HG03432 (cell line): ENCODE results near the gene COMT.

Experiments
- ATAC-seq: cut with Tn5 transposase; IDR thresholded peaks from one replicate; pipeline ENCODE4 v1.9.1; 2021; ENCODE audit warnings: mild to moderate bottlenecking, moderate library complexity; ENCODE audit not compliant: unreplicated experiment

Gene COMT

DNA sequence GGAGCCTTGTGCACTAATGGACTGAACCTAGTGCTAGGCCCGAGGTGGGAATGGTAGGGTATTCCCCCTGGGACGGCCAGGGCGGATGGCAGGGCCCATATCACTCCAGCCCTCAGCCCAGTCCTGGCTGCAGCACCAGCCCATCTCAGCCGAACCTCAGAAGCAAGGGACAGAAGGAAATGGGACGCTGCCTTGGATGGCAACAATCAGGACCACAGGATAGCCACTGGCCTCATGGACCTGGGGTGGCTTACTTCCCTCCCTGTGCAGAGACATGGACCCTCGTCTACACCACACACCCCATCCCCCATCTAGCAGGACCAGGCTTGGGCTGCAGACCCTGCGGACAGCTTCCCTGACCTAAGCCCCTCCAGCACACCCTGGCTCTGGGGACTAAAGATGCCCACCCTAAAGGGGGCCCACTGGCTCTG, 50.9 kb downstream of the COMT start:
- ATAC-seq: no peak

DNA sequence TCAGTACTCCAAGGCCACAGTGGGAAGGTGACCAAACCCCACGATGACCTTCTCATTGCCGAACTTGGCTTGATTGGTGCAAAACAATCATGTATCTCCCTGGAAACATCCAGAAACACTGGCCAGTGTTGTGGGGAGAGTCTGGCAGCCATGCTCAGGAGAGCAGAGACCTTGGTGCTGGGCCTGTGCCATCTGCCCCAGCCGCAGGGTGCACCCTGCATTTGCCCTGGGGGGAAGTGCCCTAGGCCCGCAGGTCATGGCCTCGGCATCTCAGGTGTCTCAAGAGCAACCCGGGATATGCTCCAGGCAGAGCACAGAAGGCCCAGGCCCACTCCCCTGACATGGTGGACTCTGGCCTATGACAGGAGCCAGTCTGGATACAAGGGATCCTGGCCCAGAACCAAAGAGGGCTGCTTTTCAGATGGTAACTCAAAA, 51.4 kb downstream of the COMT start:
- no peak for ATAC-seq

DNA sequence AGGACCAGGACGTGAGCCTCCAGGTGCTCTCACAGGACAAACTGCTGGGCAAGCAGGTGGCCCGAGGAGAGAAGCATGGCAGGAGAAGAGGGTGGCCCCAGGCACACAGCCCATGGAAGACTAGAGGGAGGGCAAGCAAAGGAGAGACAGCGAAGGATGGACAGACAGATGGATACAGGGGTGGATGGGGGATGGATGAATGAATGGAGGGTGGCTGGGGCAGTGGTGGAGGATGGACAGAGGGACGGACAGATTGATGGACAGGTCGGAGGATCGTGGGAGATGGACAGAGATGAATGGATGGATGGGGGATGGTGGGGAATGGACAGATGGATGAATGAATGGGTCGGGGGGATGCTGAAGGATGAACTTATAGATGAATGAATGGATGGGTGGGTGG, 52.4 kb downstream of the COMT start:
- no peak for ATAC-seq

DNA sequence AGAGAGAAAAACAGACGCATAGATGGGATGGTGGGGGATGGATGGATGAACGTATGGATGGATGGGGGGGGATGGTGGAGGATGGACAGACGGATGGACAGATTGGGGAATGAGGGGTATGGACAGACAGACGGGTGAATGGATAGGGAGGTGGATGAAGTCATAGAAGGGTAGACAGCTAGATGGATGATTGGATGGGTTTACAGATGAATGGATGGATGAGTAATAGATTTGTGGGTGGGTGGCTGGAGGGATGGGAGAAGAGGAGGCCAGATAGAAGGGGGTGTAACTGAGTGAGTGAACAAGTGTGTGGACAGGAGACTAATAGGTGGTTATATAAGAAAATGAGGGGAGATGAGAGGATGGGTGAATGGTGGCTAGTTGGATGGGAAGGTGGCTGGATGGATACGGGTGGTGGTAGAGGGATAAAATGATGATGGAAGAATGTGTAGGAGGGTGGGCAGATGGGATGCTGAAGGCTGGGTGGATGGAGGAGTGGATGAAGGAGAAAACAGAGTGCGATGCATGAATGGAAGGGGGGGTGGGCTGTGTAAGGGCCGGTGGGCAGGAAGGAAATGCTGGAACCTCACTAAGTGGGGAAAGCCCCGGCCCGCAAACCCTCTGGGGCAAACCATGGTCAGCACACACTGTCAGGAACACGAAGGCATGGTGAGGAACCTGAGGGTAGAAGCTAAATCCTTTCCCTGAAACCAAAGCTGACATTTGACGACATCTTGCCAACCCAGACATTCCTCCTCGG, 53.5 kb downstream of the COMT start:
- no peak for ATAC-seq

DNA sequence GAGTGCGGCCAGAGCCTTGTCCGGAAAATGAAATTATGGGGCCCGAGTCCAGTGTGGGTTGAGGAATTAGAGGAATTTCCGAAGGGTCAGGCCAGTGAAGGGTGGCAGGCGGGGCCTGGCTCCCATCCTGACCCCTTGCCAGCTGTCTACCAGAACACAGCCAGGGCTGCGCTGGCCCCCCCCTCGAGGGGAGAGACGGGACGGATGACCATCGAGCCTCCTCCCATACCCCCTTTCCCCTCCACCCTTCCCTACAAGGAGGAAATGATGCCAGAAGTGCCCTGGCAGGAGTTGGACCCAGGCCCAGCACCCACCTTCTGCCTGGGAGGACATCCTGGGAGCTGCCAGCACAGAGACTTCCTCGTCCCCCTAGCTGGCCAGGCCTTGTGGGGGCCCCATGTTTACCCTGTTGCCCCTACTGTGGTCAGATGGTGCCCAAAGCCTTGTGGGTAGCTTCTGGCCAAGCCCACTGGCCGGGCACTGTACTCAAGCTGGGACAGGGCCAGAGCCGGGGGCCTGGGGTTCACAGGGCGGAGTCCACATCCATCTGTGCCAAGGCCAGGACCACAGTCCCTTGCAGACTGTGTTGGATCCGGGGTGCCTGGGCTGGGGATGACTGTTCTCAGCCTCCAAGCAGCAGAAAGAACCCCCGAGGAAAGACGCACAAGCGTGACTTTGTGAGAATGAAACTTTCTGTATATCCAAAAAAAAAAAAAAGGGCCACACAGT, 54.2 kb downstream of the COMT start:
- ATAC-seq: no peak

DNA sequence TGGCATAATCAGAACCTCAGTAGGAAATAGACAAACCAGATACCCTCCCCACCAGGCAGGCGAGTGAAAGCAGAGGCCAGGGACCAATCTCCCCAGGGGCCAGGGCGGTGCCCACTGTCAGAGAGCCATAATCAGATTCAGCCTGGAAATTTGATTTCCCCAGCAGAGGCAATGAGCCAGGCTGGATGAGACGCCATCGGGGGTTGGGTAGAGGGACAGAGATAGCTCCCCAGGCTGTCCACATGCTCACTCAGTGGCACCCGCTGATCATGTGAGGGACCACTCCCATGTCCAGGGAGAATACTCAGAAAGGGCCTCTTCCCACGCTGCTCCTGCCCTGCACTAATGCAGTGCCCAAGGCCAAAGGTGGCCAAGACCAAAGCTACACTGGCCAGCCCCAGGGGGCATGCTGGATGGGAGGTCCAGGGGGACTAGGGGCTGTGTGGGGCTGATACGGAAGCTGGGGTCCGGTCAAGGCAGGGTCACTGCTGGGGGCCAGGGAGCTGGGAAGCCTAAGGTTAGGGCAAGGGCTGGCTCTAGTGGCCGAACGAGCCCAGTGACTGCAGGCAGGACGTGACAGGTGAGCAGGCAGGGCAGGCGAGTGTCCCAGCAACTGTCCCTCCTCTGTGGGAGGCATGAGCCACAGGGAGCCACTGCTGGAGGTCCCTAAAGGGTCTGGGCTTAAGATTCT, 55.3 kb downstream of the COMT start:
- no peak for ATAC-seq

DNA sequence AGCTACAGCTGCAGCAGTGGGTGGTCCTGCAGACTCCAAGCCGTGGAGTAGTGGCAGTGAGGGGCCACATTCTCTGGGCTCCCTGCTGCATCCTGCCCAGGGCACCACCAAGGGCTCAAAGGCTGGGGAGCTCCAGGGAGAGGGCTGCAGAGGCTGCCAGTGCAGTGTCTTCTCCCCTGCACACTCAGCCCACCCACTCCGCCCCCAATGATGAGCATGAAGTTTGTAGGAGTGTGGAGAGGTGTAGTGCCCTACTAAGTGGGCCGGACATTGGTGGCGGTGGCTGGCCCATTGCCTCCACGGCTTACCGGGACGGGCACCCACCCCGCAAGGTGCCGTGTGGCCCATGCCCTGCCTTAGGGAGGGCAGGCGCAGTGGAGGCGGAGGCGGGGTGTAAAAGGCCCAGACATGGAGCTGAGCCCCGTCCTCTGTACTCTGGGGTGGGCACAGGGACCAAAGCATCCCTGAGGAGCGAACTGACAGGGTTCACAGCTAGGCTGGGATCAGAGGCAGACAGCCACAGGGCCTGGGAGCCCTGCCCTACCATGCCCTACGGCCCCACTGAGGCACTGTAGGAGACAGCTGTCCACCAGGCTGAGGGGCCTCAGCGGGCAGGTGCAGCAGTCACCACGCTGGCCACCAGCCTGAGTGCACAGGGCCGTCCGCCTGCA, 56.1 kb downstream of the COMT start:
- no peak for ATAC-seq

DNA sequence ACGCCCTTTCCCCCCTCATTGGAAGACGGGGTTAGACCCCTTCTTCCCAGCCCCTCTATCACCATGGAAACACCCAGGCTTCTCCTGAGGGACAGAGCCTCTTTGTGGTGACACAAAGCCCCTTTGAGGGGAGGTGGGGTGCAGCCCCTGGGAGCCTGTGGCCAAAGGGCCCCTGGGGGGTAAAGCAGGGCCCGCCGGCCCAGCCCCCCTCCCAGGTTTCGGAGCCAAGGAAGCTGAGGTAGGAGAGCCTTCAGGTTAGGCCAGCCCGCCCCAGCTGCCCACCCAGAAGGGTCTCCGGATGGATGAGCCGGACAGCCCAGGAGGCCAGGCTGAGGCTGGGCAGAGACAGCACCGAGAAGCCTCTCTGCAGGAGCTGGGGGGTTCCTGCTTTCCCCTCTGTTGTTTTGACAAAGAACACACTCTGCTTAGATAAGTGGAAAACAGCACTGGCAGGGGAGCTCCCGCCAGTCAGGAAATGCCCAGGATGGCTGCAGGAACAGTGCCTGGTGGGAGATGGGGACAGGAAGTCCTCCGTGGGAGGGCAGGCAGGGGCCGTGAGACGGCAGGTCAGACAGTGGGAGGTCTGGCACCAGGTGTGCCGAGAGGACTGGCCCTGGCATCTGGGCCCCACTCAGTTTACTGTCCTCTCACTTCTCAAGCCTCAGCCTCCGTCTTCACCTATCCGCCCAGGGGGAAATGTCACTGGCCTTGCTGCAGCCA, 56.8 kb downstream of the COMT start:
- ATAC-seq: no peak

DNA sequence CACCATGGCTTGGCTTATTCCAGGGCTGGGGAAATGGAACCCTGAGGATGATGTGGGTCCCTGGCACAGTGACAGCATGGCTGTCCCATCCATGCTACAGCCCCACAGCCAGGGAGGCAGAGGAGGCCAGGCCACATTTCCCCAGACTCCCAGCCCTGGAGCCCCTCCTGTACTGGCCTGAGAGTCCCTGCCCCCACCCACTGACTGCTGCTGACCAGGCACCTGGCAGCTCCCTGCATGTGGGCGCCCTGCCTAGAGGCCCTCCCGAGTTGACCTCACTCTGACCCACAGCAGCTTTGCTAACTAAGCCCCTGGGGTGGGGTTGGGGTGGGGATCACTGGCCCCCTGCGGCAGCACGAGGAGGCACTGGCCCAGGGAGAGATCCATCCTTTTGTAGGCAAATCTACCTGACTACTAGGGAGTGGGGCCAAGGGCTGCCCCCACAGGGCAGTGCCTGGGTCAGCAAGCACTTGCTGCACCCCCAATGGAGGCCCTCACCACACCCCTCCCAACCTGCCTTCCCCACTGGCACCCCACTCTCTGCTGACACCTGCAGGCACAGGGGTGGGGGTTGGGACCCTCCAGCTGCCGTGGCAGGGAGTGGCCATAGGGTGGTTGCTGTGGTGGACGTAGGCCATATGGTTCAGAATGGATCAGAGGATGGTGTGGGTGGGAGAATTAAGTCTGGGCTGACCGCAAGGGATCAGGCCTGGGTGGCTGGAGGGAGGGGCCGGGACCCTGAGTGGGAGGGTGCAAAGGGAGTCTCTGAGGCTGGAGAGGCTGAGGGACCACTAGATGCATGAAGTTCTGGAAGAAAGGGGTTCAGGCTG, 57.6 kb downstream of the COMT start:
- ATAC-seq: no peak

DNA sequence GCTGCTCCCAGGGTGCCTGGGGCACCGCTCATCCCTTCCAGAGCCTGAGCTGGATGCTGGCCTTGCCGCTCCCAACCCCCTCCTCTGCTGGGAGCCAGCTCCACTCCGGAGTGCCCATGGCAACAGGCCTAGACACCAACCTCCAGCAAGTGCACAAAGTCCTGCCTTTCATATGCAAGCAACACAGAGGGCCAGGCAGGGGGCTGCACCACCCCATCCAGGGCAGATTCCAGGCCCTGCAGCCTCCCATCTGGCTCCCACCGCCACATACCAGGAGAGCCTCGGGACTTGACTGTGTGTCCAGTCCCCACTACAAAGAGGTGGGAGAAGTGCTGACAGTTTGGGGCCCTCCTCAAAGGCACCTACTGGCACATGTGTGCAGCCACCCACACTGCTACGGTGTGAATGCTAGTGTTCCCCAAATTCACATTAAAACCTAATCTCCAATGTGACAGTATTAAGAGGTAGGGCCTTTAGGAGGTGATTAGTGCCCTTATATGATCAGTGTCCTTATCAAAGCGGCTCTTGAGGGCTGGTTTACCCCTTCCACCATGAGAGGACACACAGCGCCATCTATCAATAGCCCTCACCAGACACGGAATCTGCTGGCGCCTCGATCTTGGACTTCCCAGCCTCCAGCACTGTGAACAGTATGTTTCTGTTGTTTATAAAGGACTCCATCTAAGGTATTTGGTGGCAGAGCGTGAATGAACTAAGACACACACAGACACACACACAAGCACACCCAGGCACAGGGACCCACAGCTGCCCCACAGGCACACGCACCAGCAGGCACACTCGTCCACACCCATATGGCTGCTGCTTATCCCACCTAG, 58.9 kb downstream of the COMT start:
- no peak for ATAC-seq

DNA sequence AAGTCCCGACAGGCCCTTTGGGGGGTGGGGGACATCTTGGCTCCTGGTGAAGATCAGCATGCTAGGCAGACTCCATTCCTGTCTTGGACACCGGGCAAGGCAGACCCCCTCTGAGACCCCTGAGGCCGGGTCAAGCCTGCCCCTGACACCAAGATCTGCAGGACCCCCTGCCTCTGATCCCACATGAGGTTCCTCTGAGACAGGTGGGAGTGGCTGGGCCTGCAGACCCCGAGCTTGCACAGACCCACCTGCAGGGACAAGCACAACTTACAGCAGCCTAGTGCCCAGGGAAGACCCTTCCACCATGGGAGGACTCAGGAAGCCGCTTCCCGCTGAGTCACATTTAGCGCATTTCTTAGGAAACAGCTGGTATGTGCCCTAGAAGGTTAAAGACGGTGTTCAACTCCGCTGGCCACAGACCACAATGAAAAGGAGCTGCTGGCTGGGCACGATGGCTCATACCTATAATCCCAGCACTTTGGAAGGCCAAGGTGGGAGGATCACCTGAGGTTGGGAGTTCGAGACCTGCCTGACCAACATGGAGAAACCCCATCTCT, 59.6 kb downstream of the COMT start:
- no peak for ATAC-seq

DNA sequence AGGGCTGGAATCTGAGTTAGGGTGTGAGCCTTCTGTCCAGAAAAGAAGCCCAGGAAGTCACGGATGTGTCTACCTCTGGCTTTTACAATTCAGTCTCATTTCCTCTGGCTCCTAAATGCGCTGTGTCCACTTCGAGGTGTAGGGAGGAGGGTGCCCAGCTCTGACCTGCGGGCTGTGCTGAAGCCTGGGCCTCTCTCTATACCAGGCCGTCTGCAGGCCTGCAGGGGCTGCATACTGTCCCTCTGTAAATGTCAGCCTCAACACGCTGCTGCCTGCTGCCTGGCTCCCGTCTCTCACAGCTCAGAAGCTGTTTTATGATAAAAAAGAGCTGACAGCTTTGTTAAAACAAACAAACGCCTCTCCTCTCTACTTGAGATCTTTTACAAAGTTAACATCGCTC, 60.6 kb downstream of the COMT start:
- no peak for ATAC-seq

DNA sequence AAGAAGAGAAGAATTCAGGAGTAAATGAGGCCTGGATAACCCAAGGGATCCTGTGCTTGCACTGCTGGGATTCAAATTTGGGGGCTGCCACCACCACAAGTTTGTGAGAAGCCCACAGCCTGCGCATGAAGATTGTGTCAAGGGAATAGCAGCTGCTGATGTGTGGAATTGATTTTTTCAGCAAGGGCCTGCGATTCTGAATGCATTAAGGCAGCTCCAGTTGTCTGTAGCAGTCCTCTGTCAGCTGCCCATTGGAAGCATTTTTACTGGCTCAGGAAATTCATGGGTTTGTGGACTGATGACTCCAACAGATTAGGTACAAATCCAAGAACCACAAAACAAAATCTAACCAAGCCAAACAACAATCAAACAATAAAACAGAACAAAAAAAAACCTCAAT, 61.1 kb downstream of the COMT start:
- no peak for ATAC-seq

DNA sequence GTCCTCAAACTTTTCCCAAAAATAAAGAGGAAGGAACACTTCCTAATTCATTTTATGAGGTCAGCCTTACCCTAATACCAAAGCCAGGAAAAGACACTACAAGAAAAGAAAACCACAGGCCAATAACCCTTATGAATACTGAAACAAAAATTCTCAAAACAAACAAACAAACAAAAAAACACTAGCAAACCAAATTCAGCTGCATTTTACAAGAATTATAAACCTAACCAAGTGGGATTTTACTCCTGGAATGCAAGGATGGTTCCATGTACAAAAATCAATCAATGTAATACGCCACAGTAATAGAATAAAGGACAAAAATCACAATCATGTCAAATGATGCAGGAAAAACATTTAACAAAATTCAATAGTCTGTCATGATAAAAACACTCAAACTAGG, 61.7 kb downstream of the COMT start:
- no peak for ATAC-seq

DNA sequence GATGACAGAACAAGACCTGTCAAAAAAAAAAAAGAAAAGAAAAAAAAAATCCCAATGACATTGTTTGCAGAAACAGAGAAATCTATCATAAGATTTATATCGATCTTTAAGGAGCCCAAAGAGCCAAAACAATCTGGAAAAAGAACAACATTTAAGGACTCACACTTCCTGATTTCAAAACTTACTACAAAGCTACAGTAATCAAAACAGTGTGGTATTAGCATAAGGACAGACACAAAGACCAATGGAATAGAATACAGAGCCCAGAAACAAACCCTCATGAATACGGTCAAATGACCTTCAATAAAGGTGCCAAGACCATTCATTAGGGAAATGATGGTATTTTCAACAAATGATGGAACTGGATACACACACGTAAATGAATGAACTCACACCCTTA, 62.9 kb downstream of the COMT start:
- ATAC-seq: no peak

DNA sequence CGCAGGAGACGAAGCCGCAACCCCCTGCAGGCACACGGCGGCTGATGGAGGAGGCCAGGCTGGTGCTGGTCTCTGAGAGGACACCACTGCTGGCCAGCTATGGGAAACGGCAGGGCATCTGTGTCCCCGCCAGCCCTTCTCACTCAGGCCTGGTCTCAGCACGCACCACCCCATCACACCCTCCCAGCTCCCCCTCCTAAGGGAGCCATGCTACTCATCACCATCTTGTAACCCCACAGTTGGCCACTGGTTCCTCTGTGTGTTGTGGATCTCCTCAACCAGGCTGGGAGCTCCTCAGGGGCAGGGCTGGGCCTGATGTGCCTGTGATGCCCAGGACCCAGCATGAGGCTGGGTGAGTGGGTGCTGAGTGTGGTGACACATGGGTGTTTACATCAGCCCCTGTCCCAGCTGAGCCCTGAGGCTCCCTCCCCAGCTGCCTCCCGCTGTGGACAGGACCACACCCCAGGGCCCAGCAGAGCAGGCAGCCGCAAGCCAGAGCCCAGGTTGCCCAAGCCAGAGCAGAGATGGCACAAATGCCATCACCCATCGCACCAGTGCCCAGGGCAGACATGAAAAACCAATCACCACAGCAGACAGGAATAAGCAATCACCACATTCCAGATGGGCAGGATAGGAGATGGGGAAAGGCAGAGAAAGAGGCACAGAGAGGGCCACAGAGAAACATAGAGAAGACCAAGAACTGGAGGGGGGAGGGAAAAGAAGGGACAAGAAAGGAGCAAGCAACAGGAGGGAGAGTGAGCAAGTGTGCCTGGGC, 66.8 kb downstream of the COMT start:
- no peak for ATAC-seq

DNA sequence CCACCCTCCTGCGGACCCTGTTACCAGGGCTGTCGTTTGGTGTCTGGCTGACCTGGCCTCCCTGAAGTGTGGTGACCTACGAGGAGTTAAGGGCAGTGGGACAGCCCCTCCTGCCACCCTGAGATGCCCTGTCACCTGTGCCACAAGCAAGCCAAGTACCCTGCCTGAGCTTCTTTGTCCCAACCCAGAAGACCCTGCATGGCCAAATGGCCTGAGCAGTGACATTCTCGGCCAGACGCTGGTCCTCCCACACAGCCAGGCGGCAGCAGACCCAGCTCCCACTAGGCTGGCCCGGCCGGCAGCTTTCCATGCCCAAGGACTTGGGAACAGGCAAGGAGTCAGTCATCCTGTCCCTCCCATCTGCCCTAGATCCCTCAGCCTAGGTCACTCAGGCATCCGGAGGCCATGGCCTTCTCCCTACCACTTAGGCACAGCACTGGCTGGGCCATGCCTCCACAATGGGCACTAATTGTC, 67.5 kb downstream of the COMT start:
- no peak for ATAC-seq
